Endodermal cell (in vitro differentiated cells): ENCODE data around the gene FBXL7. TPM values are rescaled to one million over a fixed set of nuclear protein-coding genes. Genes with fewer than 3 reads are reported as not detected.

Experiments
- DNase-seq: peaks from one replicate; pipeline ENCODE4 v3.0.0-alpha.2; 2017
- H3K27ac ChIP-seq: 2 replicates; pipeline ENCODE4 v1.5.1; 2013; ENCODE audit warnings: mild to moderate bottlenecking, low read depth, low read length, moderate library complexity
- H3K27me3 ChIP-seq: 2 replicates; pipeline ENCODE4 v1.6.1; 2013; ENCODE audit warnings: mild to moderate bottlenecking, low read length, moderate library complexity; ENCODE audit not compliant: insufficient read depth, control insufficient read depth, poor library complexity, severe bottlenecking
- H3K36me3 ChIP-seq: 2 replicates; pipeline ENCODE4 v1.7.0; 2013; ENCODE audit warnings: mild to moderate bottlenecking, low read length, moderate library complexity; ENCODE audit not compliant: control insufficient read depth, insufficient read depth
- H3K4me1 ChIP-seq: one replicate; pipeline ENCODE4 v1.7.0; 2013; ENCODE audit warnings: low read length; ENCODE audit not compliant: control insufficient read depth, insufficient read depth
- H3K4me3 ChIP-seq: 2 replicates; pipeline ENCODE4 v1.5.1; 2013; ENCODE audit warnings: mild to moderate bottlenecking, low read length, moderate library complexity
- H3K9ac ChIP-seq: 2 replicates; pipeline ENCODE4 v1.6.1; 2013; ENCODE audit warnings: mild to moderate bottlenecking, low read length, moderate library complexity; ENCODE audit not compliant: poor library complexity, severe bottlenecking; ENCODE audit errors: extremely low read depth
- H3K9me3 ChIP-seq: 2 replicates; pipeline ENCODE4 v1.6.1; 2013; ENCODE audit warnings: mild to moderate bottlenecking, low read length, moderate library complexity; ENCODE audit not compliant: control insufficient read depth
- H3K27ac Mint-ChIP-seq: 2 replicates; pipeline ENCODE4 v1.8.0; 2020; ENCODE audit warnings: mixed read lengths
- H3K27me3 Mint-ChIP-seq: 2 replicates; pipeline ENCODE4 v1.8.0; 2021; ENCODE audit warnings: mild to moderate bottlenecking, mixed read lengths; ENCODE audit not compliant: insufficient read depth
- H3K36me3 Mint-ChIP-seq: 2 replicates; pipeline ENCODE4 v1.8.0; 2020; ENCODE audit warnings: low read depth, mixed read lengths
- H3K4me1 Mint-ChIP-seq: 2 replicates; pipeline ENCODE4 v1.8.0; 2020; ENCODE audit warnings: mixed read lengths
- H3K4me3 Mint-ChIP-seq: 2 replicates; pipeline ENCODE4 v1.8.0; 2020; ENCODE audit warnings: mild to moderate bottlenecking, moderate library complexity, mixed read lengths
- H3K9me3 Mint-ChIP-seq: 2 replicates; pipeline ENCODE4 v1.8.0; 2020; ENCODE audit warnings: mild to moderate bottlenecking, mixed read lengths
- CTCF ChIP-seq: fragments of 200-600 bp; sonication (generic); conservative IDR thresholded peaks from 2 replicates; pipeline ENCODE4 v1.5.0; 2021; ENCODE audit warnings: antibody characterized with exemption, mild to moderate bottlenecking
- WGBS, 2 experiments: methylation state at CpG; one replicate each; pipeline versions ENCODE4 v1.1.5 to v1.1.7; 2013; ENCODE audit warnings: missing lambda C conversion rate in 2 of 2, mixed read lengths in 1 of 2; ENCODE audit not compliant: insufficient coverage in 1 of 2, insufficient read length in 1 of 2; 5-methylcytosine and 5-hydroxymethylcytosine counted together
- total RNA-seq, 2 donors: library from RNA; stranded (reverse); fragmentation: NEBNext Ultra II Directional in 1 of 2; extraction: Animal tissue kit (Norgen Biotek cat#: 25700) in 1 of 2; gene quantifications; 2 replicates in 1 of 2; 3 replicates in 1 of 2; pipeline ENCODE4 v1.2.1, GENCODE V29; 2021

The FBXL7 gene
- total RNA-seq, 2 donors from 2014 or later: 12.9 to 13.2 TPM

- Mint-ChIP-seq H3K9me3 (peaks cover 10% of the 10 kb centered on the region), H3K4me1 (peaks cover 24% of the 10 kb centered on the region), H3K36me3 (peaks cover 7% of the 10 kb centered on the region), H3K4me3 (no peak overlapping the region), H3K27ac (peak overlapping the region; percentile 44), H3K27me3 (no peaks in the 10 kb centered on the region)
- Histone ChIP-seq H3K4me1 (no peaks in the 10 kb centered on the region), H3K27me3 (no peaks in the 10 kb centered on the region), H3K4me3 (no peak overlapping the region), H3K9ac (no peak overlapping the region), H3K27ac (no peak overlapping the region), H3K36me3 (no peaks in the 10 kb centered on the region), H3K9me3 (no peaks in the 10 kb centered on the region)
- DNase-seq: no peak
- 89 to 90% methylated on average over 1 of the region's 1 CpG for WGBS, 2 experiments
- no peak for TF ChIP-seq CTCF
Observed at GRCh38 chr5:15886156-15886555, 386.2 kb downstream of the FBXL7 start.

GRCh38 chr5:15887093-15887492 is 387.1 kb downstream of the FBXL7 start:
- H3K9me3 Mint-ChIP-seq: peaks cover under 1% of the 10 kb centered on the region
- no peaks in the 10 kb centered on the region for H3K4me1 ChIP-seq
- no peak overlapping the region for H3K27ac ChIP-seq
- no peak for DNase-seq
- H3K4me1 Mint-ChIP-seq: peaks cover 24% of the 10 kb centered on the region
- no peaks in the 10 kb centered on the region for H3K36me3 Mint-ChIP-seq
- no peak overlapping the region for H3K9ac ChIP-seq
- no peaks in the 10 kb centered on the region for H3K36me3 ChIP-seq
- H3K27me3 ChIP-seq: no peaks in the 10 kb centered on the region
- H3K4me3 Mint-ChIP-seq: no peak overlapping the region
- TF ChIP-seq CTCF: no peak
- no peak overlapping the region for H3K4me3 ChIP-seq
- H3K9me3 ChIP-seq: no peaks in the 10 kb centered on the region
- 60 to 82% methylated on average over 1 to 3 of the region's 3 CpGs for WGBS, 2 experiments
- no peaks in the 10 kb centered on the region for H3K27me3 Mint-ChIP-seq
- H3K27ac Mint-ChIP-seq: no peak overlapping the region

- Mint-ChIP-seq H3K9me3 (no peaks in the 10 kb centered on the region), H3K36me3 (no peaks in the 10 kb centered on the region), H3K4me3 (no peak overlapping the region), H3K4me1 (peaks cover 24% of the 10 kb centered on the region), H3K27ac (peak overlapping the region; percentile 9), H3K27me3 (no peaks in the 10 kb centered on the region)
- DNase-seq: no peak
- Histone ChIP-seq H3K9me3 (no peaks in the 10 kb centered on the region), H3K4me1 (no peaks in the 10 kb centered on the region), H3K27me3 (no peaks in the 10 kb centered on the region), H3K27ac (no peak overlapping the region), H3K4me3 (no peak overlapping the region), H3K36me3 (no peaks in the 10 kb centered on the region), H3K9ac (no peak overlapping the region)
- no peak for TF ChIP-seq CTCF
- WGBS, 2 experiments: 89 to 100% methylated on average over 2 to 3 of the region's 3 CpGs
Observed at GRCh38 chr5:15889001-15889400, 389.0 kb downstream of the FBXL7 start.
